NCI-H2029 (cell line): ENCODE data around the gene RBL2.

Experiments used
- DNase-seq: peaks from one replicate; lab custom pipeline; 2025; lab: John Stamatoyannopoulos, UW

RBL2 gene

DNA sequence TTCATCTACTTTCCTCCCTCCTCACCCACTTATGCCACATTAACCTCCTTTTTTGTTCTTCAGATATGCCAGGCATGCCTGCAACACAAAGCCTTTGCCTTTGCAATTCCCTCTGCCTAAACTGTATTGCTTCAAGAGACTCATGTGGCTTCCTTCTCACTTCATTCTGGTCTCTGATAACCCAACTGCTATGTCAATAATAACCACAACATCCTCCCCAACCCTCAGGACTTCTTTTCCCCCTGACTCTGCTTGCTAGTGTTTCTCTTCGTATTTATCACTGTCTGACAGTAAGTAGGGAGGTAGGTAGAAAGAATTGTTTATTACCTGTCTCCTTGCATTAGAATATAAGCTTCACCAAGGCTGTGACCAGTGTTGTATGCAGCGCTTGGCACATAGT lies 22.4 kb downstream of the RBL2 start:
- no peak for DNase-seq

- no peak for DNase-seq
These were observed 23.4 kb downstream of the RBL2 start for GRCh38 chr16:53457670-53458069.

- DNase-seq, result no peak
These were observed 24.4 kb downstream of the RBL2 start for GRCh38 chr16:53458635-53459034.

DNA sequence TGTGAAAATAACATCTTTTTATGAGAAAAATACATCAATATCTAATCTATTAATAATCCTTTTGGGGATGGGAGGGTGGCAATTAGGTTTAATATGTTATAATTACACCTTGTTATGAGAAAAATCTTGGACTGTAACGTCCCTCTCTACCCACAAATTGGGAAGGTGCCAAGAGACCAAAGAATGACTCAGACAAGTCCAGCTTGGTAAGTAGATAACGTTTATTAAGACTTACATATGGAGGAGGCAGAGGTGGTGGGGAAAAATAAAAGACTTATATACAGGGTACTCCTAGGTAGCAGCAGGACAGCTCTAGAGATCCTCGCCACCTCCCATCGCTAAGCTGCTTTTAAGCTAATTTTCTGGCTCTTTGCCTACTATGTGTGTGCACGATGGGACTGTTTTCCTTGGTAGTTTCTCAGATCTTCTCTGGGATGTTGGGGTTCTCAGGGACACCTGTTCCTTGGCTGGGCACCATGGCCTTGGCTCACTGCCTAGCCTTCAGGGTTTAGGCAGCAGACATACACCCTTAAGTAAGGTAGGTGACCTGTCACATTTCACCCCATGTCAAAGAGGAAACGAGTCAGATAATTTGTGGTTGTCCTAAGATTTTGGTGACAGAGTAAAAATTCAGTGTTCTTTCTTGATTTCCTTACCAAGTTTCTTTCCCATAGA lies 31.5 kb downstream of the RBL2 start:
- DNase-seq, result no peak

GRCh38 chr16:53476867-53477266 lies 42.6 kb downstream of the RBL2 start:
- DNase-seq, result no peak

GRCh38 chr16:53478965-53479364 lies 44.7 kb downstream of the RBL2 start:
- no peak for DNase-seq

DNA sequence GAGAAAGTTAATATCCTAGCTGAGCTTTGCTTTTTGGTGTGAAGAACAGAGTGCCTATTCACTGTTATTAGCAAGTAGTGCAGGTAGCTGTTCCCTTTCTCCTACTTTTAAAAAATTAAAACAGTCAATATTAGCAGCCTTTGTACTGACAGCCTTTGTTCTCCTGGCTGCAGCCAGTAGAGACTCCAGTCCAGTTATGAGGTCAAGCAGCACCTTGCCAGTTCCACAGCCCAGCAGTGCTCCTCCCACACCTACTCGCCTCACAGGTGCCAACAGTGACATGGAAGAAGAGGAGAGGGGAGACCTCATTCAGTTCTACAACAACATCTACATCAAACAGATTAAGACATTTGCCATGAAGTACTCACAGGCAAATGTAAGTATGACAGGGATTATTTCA lies 46.1 kb downstream of the RBL2 start:
- no peak for DNase-seq

DNA sequence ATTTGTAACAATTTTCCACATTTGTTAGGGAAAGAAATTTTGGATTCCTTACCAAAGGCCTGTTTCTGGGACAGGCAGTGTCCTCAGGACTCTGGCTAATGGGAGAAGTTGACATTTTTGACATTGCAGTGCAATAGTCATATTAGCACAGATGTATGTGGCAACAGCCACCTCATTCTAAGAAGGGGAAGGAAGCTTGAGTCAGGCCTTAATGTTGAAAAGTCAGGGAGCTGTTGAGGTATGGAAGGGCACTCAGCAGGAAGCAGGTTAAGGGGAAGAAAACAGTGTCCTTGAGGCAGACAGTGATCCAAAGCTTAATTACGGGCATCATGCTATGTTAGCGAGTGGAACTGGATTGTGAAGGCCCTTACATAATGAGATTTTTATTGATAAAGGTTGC lies 47.9 kb downstream of the RBL2 start:
- no peak for DNase-seq

GRCh38 chr16:53484542-53484941 lies 50.3 kb downstream of the RBL2 start:
- DNase-seq, result no peak

DNA sequence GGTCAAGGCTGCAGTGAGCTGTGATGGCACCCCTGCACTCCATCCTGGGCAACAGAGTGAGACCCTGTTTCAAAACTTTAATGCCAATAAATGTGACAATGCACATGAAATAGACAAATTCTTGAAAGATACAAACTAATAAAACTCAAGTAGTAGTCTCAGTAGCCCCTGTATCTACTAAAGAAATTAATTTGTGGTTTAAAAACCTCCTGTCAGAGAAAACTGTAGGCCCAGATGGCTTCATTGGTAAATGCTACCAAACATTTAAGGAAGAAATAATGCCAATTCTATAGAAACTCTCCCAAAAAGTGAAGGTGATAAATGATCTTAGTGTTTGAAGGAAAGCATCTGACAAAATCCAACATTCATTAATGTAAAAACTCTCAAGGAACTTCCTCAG lies 52.0 kb downstream of the RBL2 start:
- no peak for DNase-seq

- no peak for DNase-seq
These were observed 55.5 kb downstream of the RBL2 start for GRCh38 chr16:53489755-53490154.

- no peak for DNase-seq
These were observed 58.2 kb downstream of the RBL2 start for GRCh38 chr16:53492503-53492902.

GRCh38 chr16:53494636-53495035 lies 60.4 kb downstream of the RBL2 start:
- DNase-seq, result no peak

GRCh38 chr16:53495325-53495724 lies 61.1 kb downstream of the RBL2 start:
- no peak for DNase-seq

DNA sequence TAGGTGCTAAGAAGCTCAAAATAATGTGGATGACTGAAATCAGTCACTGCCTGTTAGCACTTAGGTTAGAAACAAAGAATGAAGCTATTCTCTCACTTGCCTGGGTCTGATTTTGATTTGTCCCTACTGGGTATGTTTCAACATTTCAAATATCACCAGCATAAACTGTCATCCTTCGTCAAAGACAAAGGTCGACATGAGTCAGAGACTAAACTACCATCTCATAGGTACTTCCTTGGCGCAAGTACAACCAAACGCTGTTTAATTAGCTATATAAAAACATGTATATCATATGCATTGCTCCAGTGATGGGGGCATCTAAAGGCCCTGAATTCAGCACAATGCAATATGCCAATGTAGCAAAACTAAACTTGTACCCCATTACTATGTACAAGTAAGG lies 64.7 kb downstream of the RBL2 start:
- no peak for DNase-seq

DNA sequence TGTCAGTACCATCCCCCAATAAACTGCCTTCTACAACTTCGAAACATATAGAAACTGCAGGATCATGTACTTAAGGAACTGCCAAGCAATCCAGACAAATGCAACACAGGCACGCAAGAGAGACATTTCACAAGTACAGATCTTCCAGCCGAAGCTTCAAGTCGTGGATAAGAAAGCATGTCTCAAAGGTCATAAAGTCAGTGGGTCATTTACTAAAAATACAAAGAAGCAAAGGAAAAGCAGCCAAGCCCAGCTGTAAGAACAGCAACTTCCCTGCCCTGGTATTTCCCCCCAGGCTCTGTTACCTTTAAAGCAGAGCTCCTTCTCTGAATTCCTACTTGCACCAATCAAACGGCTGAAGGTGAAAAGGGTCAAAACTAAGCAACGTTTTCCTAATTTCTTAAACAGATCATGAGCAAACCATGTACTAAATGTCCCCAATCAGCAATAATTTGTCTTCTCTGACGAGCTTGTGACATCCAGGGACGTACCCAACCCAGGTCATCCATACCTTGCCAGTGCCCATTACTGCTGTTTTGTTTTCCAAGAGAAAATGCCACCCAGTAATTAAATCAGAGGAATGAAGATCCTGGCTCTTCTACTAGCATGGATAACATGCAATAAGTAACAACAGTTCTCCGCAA lies 67.1 kb downstream of the RBL2 start:
- no peak for DNase-seq

DNA sequence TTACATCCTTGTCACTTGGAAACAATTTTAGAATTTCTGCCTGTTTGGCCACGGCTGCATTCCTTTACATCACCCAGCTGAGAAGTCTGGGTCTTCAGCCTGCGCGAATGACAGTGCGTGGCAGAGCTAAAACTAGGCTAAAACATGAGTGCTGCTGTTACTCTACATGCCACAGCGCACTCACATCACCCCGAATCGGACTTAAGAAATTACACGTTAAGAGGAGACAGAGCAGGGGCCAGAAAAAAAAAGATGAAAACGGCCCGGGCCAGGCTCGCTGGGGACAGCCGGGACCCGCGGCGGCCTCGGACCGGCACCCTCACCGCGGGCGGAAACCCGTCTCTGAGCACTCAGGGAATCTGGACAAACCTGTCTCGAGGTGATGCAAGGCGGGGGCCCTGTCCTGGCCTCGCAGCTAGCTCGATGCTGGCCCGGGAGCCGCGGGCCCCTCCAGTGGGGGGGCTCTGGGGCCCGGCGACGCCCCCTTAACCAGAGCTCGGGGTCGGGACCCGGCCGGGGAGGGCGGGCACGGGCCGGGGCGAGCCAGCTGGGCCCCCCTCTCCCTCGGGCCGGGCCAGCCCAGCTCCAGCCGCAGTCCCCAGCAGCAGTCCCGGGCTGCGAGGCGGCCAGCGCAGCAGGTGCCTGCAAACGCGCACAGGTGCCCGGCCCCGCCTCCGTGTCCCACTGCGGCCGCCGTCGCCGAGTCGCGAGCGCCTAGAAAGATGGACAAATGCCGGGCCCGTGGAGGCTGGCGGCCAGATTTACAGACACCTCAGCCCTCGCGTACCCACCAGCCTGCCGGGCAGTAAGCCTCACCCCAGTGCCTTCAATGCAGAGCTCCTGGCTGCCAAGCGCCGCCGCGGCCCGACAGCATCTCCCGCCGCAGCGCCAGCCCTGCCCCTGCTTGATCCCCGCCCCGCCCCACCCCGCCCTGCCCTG lies 68.3 kb downstream of the RBL2 start, which contains the start of gene AKTIP:
Gene AKTIP, minus strand, starts transcription at position 879 of the 939 bp plus-strand sequence. CDS start 2,950 bp downstream, outside the sequence.
- no peak for DNase-seq

- DNase-seq, result peak; percentile 94
These were observed 69.1 kb downstream of the RBL2 start for GRCh38 chr16:53503270-53503923.

DNA sequence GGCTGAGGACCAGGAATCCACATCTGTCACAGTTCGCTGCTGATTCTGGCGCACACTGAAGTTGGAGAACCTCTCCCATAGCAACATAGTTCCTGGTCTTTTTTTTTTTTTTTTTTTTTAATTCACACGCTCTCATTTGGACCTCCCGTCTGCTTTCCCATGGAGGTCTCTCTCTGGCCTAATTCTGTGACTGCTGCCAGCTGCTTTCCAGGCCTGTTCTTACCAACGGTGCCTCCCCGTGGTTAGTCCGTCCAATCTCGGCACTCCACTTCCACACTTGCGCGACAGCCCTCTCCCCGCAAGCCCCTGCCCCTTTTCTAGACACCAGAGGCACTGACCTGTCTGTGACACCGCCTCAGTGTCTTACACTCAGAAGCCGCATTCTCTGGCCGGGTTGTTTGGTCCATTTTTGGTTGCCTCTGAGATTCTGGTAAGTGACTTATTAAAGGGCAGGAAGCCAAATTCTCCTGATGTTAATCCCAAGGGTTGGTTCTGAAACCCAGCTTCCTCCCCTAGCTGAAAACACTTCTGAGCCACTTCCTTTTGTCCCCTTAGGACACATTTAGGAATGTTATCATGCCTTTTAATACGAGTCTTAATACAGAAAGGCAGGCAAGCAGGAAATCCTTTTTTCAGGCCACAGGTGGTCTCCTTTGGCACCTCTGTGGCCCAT lies 69.9 kb downstream of the RBL2 start:
- no peak for DNase-seq

- DNase-seq, result no peak
These were observed 70.4 kb downstream of the RBL2 start for GRCh38 chr16:53504665-53505064.

DNA sequence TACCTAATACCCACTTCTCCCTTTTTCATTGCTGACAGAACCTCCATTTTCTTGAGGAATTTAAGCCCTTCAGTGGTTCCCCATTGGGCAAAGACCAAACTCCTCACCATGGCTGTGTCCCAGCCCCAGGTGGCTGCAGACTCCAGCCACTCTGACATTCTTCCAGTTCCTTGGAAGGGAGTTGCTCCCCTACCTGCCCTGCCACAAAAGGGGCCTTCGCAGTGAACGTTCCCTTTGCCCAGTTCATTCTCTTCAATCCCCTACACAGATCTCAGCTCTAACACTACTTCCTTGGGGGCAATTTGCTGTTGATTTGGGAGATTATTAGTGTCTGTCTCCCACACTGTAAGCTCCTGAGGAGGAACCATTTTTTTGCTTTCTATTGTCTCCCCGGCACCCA lies 72.0 kb downstream of the RBL2 start:
- DNase-seq, result no peak
